HG03342 (cell line): ENCODE measurements around the gene SKA3.

Experiments
- ATAC-seq: cut with Tn5 transposase; IDR thresholded peaks from one replicate; pipeline ENCODE4 v1.9.1; 2021; ENCODE audit warnings: mild to moderate bottlenecking, moderate library complexity; ENCODE audit not compliant: unreplicated experiment

SKA3 gene

DNA sequence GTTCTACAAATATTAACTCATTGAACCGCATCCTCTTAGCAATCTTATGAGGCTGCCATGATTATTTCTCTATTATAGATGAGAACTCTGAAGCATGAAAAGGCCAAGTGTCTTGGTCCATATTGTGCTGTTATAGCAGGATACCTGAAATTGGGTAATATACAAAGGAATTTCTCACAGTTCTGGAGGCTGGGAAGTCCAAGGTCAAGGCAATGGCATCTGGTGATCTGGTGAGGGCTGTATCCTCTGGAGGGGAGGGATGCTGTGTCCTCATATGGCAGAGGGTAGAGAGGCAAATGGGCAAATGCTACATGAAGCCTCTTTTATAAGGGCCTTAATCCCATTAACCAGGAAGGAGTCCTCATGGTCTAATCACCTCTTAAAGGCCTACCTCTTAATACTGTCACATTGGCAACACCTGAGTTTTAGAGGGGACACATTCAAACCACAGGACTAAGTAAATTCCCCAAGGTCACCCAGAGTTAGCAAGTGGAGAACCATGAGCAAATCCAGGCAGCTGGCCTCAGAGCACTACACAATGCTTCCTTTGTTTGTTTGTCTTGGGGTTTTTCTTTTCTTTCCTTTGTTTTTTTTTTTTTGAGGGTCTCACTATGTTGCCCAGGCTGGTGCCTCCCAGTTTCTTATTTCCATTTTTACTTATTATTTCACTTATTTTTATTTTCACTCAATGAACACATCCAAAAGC lies 59.1 kb downstream of the SKA3 start:
- no peak for ATAC-seq

DNA sequence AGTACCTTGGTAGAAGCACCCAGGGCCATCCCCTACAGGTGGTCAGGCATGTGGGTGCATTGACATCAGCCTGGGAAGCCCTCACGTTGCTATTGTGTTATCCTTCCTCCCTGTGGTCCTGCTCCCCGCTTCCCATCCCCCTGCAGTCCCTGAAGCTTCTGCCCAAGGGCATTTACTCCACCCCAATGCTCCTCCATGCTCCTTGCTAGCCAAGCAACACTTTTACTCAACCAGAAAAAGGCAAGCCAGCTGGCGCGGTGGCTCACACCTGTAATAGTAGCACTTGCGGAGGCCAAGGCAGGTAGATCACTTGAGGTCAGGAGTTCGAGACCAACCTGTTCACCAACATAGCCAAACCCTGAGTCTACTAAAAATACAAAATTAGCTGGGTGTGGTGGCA lies 60.2 kb downstream of the SKA3 start:
- no peak for ATAC-seq

DNA sequence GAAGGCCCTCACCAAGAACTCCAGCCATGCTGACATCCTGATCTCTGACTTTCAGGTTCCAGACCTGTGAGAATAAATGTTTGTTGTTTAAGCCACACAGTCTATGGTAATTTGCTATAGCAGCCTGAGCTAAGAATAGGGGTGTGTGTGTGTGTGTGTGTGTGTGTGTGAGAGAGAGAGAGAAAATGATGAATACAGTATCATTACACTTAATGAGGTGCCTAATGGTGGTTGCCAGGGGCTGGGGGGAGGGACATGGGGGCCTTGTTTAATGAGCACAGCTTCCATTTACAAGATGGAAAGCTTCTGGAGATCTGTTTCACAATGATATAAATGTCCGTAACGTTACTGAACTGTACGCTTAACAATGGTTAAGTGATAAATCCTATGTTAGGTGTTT lies 61.1 kb downstream of the SKA3 start:
- ATAC-seq = no peak

DNA sequence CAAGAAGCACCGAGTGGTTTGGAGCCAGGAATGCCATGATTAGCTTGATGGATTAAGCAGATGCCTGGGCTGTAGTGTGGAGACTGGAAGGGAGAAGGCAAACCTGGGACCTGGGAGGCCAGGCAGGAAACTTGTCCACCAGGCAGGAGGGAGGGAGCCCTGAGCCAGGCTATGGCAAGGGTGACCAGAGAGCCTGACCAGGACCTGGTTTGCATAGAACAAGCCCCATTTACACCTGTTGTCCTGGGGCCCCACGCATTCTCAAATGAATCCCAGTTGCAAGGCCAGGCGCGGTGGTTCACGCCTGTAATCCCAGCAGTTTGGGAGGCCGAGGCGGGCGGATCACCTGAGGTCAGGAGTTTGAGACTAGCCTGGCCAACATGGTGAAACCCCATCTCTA lies 64.8 kb downstream of the SKA3 start:
- no peak for ATAC-seq

DNA sequence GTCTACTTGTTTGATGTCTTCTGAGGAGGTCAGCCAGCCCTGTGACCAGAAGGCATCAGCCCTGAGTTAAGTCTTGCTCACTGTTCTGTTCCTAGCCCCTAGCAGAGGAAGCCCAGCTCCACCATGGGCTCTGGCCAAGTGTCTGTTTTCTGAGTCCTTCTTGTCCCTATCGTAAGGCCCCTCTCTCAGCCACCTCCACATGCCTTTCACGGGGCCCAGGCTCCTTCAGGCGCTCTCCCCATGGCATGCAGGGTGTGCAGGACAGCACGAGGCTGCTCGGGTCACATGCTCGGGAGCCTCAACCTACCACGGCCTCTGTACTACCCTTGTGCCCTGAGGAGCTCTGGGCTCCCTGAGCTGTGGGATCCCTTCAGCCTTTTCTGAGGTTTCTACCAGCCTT lies 67.2 kb downstream of the SKA3 start:
- ATAC-seq = no peak

DNA sequence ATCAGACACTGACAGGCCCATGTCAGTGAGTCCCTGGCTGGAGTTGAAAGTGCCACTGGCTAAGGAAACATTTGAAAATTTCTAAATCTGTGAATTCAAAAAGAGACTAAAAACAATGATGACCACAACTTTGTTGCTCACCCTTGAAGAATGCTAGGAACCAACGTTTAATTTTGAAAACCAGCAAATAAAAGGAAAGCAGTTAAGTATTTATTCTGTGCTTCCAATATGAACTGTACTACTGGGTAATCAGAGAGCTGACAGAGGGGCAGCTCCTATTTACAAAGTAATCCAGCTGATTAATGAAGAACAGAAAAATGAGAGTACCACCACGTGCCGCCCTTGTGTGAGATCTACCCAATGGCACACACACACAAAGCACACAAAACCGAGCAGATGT lies 70.3 kb downstream of the SKA3 start:
- no peak for ATAC-seq

DNA sequence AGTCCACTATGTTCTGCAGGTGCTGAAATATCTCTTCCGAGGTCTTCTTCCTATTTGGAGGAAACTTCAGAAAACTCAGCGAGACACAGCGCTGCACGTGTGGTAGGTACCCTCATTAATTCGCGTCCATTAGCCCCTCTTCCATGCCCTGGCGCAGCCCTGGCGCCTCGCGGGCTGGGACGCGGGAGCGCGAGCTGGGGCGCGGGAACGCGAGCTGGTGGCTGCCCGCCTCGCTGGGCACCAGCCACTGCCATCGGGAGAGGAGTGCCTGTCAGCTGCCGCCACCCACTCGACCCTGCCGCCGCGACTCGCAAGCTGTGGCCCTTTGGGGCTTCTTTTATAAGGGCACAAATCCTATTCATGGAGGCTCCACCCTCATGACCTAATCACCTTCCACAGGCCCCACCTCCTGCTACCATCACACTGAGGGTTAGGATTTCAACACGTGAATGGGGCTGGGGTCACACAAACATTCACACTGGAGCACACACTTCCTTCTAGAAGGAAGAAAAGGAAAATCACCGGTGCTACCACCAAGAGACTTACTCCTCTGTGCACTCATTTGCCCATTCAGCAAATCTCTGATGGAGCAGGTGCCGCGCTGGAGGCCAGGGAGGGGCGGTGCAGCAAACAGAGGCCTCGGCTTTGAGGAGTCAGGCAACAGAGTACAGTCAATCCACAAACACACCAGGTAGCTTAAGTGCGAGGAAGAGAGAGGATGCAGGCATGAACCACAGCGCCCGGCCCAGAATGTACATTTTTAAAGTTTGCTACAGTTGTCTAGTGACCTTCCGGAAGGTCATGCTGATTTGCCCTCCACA lies 71.9 kb downstream of the SKA3 start:
- no peak for ATAC-seq
